Measurements from ENCODE around the gene ZNF225.

DNA sequence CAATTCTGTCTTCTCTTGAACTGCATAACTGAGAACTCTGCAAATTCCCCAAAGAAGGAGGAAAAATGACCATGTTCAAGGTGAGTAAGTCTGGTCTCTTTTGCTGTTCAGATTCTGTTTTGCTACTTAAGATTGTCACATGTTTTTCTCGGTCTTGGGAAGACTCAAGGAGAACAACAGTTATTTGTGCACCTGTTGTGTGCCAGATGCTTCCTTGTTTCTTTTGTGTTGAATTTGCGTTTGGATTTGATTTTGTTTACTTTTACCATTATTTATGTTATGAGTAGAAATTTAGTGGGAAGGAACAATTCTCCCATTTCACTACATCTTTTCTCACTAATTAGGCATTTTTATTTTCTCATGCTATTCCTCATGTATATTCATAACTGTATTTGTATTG is 36.9 kb upstream of the ZNF225 start:
- no peak for TF ChIP-seq POLR2A (IDR thresholded peaks at IDR 0.05; ENCODE audit: low read depth)
- TF ChIP-seq, protein P1, sequence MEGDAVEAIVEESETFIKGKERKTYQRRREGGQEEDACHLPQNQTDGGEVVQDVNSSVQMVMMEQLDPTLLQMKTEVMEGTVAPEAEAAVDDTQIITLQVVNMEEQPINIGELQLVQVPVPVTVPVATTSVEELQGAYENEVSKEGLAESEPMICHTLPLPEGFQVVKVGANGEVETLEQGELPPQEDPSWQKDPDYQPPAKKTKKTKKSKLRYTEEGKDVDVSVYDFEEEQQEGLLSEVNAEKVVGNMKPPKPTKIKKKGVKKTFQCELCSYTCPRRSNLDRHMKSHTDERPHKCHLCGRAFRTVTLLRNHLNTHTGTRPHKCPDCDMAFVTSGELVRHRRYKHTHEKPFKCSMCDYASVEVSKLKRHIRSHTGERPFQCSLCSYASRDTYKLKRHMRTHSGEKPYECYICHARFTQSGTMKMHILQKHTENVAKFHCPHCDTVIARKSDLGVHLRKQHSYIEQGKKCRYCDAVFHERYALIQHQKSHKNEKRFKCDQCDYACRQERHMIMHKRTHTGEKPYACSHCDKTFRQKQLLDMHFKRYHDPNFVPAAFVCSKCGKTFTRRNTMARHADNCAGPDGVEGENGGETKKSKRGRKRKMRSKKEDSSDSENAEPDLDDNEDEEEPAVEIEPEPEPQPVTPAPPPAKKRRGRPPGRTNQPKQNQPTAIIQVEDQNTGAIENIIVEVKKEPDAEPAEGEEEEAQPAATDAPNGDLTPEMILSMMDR (IDR thresholded peaks at IDR 0.05): no peak

Data from esophagus muscularis mucosa (tissue), 3 donors.